Keratinocyte (primary cell): ENCODE results near the gene NEURL3.

Experiments
- CTCF ChIP-seq, 3 experiments: IDR thresholded peaks in 1 of 3; conservative IDR thresholded peaks in 1 of 3; optimal IDR thresholded peaks in 1 of 3; 2 replicates in 2 of 3; 3 replicates in 1 of 3; pipeline versions ENCODE3 to v1.5.1; 2011; ENCODE audit warnings: low read length in 3 of 3, mild to moderate bottlenecking in 3 of 3, moderate library complexity in 2 of 3, control low read depth in 1 of 3, inconsistent platforms in 1 of 3; ENCODE audit not compliant: insufficient read depth in 2 of 3; ENCODE audit errors: extremely low read depth in 1 of 3
- EZH2 ChIP-seq: IDR thresholded peaks from one replicate; pipeline ENCODE4 v1.6.1; 2012; ENCODE audit warnings: inconsistent platforms, mild to moderate bottlenecking, low read length, moderate library complexity

GRCh38 chr2:96507957-96508520, 2.9 kb upstream of the NEURL3 start:
- TF ChIP-seq CTCF (optimal IDR thresholded peaks at IDR 0.05 in 1 of 3, IDR thresholded peaks at IDR 0.05 in 1 of 3, conservative IDR thresholded peaks at IDR 0.05 in 1 of 3; ENCODE audit: extremely low read depth in 1 of 3, insufficient read depth in 2 of 3, low read length in 3 of 3) (peak; percentile 69 to 95 (median 77)), EZH2 (no peak)
